HG03025 (cell line): Measurements from ENCODE around the gene KRCC1.

Source experiments
- ATAC-seq: cut with Tn5 transposase; IDR thresholded peaks from one replicate; pipeline ENCODE4 v1.9.1; 2021; ENCODE audit warnings: mild to moderate bottlenecking, moderate library complexity; ENCODE audit not compliant: unreplicated experiment, low FRiP score

The KRCC1 gene

GRCh38 chr2:88078643-88079172 is 23.1 kb upstream of the KRCC1 start:
- no peak for ATAC-seq

- no peak for ATAC-seq
Observed at GRCh38 chr2:88077080-88077479, 21.5 kb upstream of the KRCC1 start.

GRCh38 chr2:88074854-88075292 is 19.3 kb upstream of the KRCC1 start:
- no peak for ATAC-seq

GRCh38 chr2:88074150-88074549 is 18.6 kb upstream of the KRCC1 start:
- no peak for ATAC-seq

GRCh38 chr2:88071365-88071764 is 15.8 kb upstream of the KRCC1 start:
- ATAC-seq: no peak

GRCh38 chr2:88070055-88070454 is 14.5 kb upstream of the KRCC1 start:
- no peak for ATAC-seq

GRCh38 chr2:88069117-88069516 is 13.5 kb upstream of the KRCC1 start:
- no peak for ATAC-seq

- ATAC-seq: no peak
Observed at GRCh38 chr2:88068044-88068443, 12.5 kb upstream of the KRCC1 start.

GRCh38 chr2:88067598-88067997 is 12.0 kb upstream of the KRCC1 start, which contains the start of gene SMYD1:
TSS of gene SMYD1 (plus strand) at chr2:88067825. CDS start at chr2:88067865, 40 bp downstream.
- ATAC-seq: no peak

- ATAC-seq: no peak
Observed at GRCh38 chr2:88067189-88067588, 11.6 kb upstream of the KRCC1 start.

GRCh38 chr2:88066543-88066942 is 11.0 kb upstream of the KRCC1 start:
- no peak for ATAC-seq

- no peak for ATAC-seq
Observed at GRCh38 chr2:88061295-88061694, 5.7 kb upstream of the KRCC1 start.

- no peak for ATAC-seq
Observed at GRCh38 chr2:88060907-88061275, 5.3 kb upstream of the KRCC1 start.

GRCh38 chr2:88059979-88060906 is 4.7 kb upstream of the KRCC1 start:
- no peak for ATAC-seq

- no peak for ATAC-seq
Observed at GRCh38 chr2:88058191-88058590, 2.6 kb upstream of the KRCC1 start.

GRCh38 chr2:88057437-88057844 is 1.9 kb upstream of the KRCC1 start:
- ATAC-seq: no peak

- no peak for ATAC-seq
Observed at GRCh38 chr2:88054782-88055370, 707 bp downstream of the KRCC1 start.

GRCh38 chr2:88053934-88054781 is 1.4 kb downstream of the KRCC1 start:
- no peak for ATAC-seq

- ATAC-seq: no peak
Observed at GRCh38 chr2:88053296-88053695, 2.3 kb downstream of the KRCC1 start.

GRCh38 chr2:88051792-88052191 is 3.8 kb downstream of the KRCC1 start:
- no peak for ATAC-seq

GRCh38 chr2:88049622-88050021 is 6.0 kb downstream of the KRCC1 start:
- ATAC-seq: no peak
